CD14-positive monocyte (primary cell): ENCODE results near the gene LAMC1. TPM values are rescaled to one million over a fixed set of nuclear protein-coding genes. Genes with fewer than 3 reads are reported as not detected.

Experiments
- DNase-seq, 3 donors: peaks; one replicate each; pipeline ENCODE4 v3.0.0-alpha.2; 2011 to 2022
- H2AFZ ChIP-seq: 2 replicates; pipeline ENCODE4 v1.6.0; 2012; ENCODE audit warnings: mild to moderate bottlenecking, low read depth, low read length, inconsistent platforms; ENCODE audit not compliant: insufficient read depth, poor library complexity, severe bottlenecking
- H3K27ac ChIP-seq, 2 donors: 1 replicate in 1 of 2; 2 replicates in 1 of 2; pipeline ENCODE4 v1.5.1; 2012 to 2013; ENCODE audit warnings: low read length in 2 of 2, control low read depth in 1 of 2, inconsistent platforms in 1 of 2, low read depth in 1 of 2, mild to moderate bottlenecking in 1 of 2
- H3K27me3 ChIP-seq, 2 donors: one replicate each; pipeline versions ENCODE4 v1.6.0 to v1.6.1; 2011 to 2013; ENCODE audit warnings: low read length in 2 of 2; ENCODE audit not compliant: control insufficient read depth in 2 of 2, insufficient read depth in 2 of 2
- H3K36me3 ChIP-seq, 2 donors: replicated peaks in 1 of 2; 1 replicate in 1 of 2; 2 replicates in 1 of 2; pipeline versions ENCODE4 v1.5.1 to v1.6.1; 2012 to 2013; ENCODE audit warnings: low read length in 2 of 2, control low read depth in 1 of 2, inconsistent platforms in 1 of 2, mild to moderate bottlenecking in 1 of 2; ENCODE audit not compliant: insufficient read depth in 2 of 2, control insufficient read depth in 1 of 2
- H3K4me1 ChIP-seq, 2 donors: 1 replicate in 1 of 2; 2 replicates in 1 of 2; pipeline versions ENCODE4 v1.5.1 to v1.6.1; 2012 to 2013; ENCODE audit warnings: low read length in 2 of 2, control low read depth in 1 of 2, inconsistent platforms in 1 of 2, mild to moderate bottlenecking in 1 of 2, moderate library complexity in 1 of 2; ENCODE audit not compliant: insufficient read depth in 2 of 2, control insufficient read depth in 1 of 2
- H3K4me2 ChIP-seq: replicated peaks from 2 replicates; pipeline ENCODE3; 2012; ENCODE audit warnings: low read length, moderate library complexity, mild to moderate bottlenecking; ENCODE audit not compliant: poor library complexity, severe bottlenecking; ENCODE audit errors: extremely low read depth
- H3K4me3 ChIP-seq, 3 experiments: fragments of 200-600 bp in 1 of 3; sonication (generic) in 1 of 3; replicated peaks in 1 of 3; 1 replicate in 2 of 3; 2 replicates in 1 of 3; pipeline ENCODE4 v1.5.1; 2011 to 2013; ENCODE audit warnings: low read length in 3 of 3, mild to moderate bottlenecking in 3 of 3, control low read depth in 2 of 3, low read depth in 2 of 3, inconsistent platforms in 1 of 3, moderate library complexity in 1 of 3
- H3K79me2 ChIP-seq: 2 replicates; pipeline ENCODE4 v1.6.0; 2012; ENCODE audit warnings: mild to moderate bottlenecking, control low read depth, inconsistent platforms, low read length, moderate library complexity; ENCODE audit not compliant: insufficient read depth
- H3K9ac ChIP-seq: 2 replicates; pipeline ENCODE4 v1.6.0; 2017; ENCODE audit warnings: low read length, mild to moderate bottlenecking; ENCODE audit not compliant: insufficient read depth, poor library complexity, severe bottlenecking
- H3K9me3 ChIP-seq, 2 donors: replicated peaks in 1 of 2; 1 replicate in 1 of 2; 2 replicates in 1 of 2; pipeline versions ENCODE4 v1.5.1 to v1.6.1; 2012 to 2013; ENCODE audit warnings: low read length in 2 of 2, control low read depth in 1 of 2; ENCODE audit not compliant: control insufficient read depth in 1 of 2, insufficient read depth in 1 of 2
- H4K20me1 ChIP-seq: 2 replicates; pipeline ENCODE4 v1.6.0; 2012; ENCODE audit warnings: mild to moderate bottlenecking, low read length, control low read depth, moderate library complexity; ENCODE audit not compliant: insufficient read depth
- H3K27ac Mint-ChIP-seq, 7 donors: one replicate each; pipeline ENCODE4 v1.8.0; 2020; ENCODE audit warnings: mild to moderate bottlenecking in 7 of 7, mixed read lengths in 7 of 7, moderate library complexity in 6 of 7, inconsistent platforms in 2 of 7
- H3K27me3 Mint-ChIP-seq, 3 donors: one replicate each; pipeline ENCODE4 v1.8.0; 2021 to 2022; ENCODE audit warnings: low read depth in 3 of 3, mild to moderate bottlenecking in 3 of 3, mixed read lengths in 3 of 3, moderate library complexity in 3 of 3, inconsistent platforms in 1 of 3
- H3K36me3 Mint-ChIP-seq, 2 donors: one replicate each; pipeline ENCODE4 v1.8.0; 2020; ENCODE audit warnings: mixed read lengths in 2 of 2, inconsistent platforms in 1 of 2, mild to moderate bottlenecking in 1 of 2
- H3K4me1 Mint-ChIP-seq: one replicate; pipeline ENCODE4 v1.8.0; 2020; ENCODE audit warnings: mild to moderate bottlenecking, mixed read lengths
- H3K4me3 Mint-ChIP-seq, 2 donors: one replicate each; pipeline ENCODE4 v1.8.0; 2020; ENCODE audit warnings: mild to moderate bottlenecking in 2 of 2, mixed read lengths in 2 of 2, moderate library complexity in 1 of 2
- H3K9me3 Mint-ChIP-seq, 7 donors: one replicate each; pipeline ENCODE4 v1.8.0; 2020 to 2022; ENCODE audit warnings: mixed read lengths in 7 of 7, mild to moderate bottlenecking in 6 of 7, moderate library complexity in 6 of 7, inconsistent platforms in 2 of 7
- CTCF ChIP-seq: fragments of 200-600 bp; IDR thresholded peaks from one replicate; pipeline ENCODE4 v1.8.0; 2022; ENCODE audit warnings: antibody characterized with exemption, mild to moderate bottlenecking
- WGBS: methylation state at CpG from one replicate; pipeline ENCODE4 v1.1.5; 2013; ENCODE audit warnings: missing lambda C conversion rate; ENCODE audit not compliant: insufficient coverage; 5-methylcytosine and 5-hydroxymethylcytosine counted together
- intact Hi-C, 2 donors: fragments of 100-400 bp; cut with micrococcal nuclease; formaldehyde crosslinking; loops; one replicate each; pipeline versions ENCODE4 v1.15.0 to v1.15.1; 2023
- polyA plus RNA-seq, 3 donors: library from polyadenylated mRNA; depleted of rRNA in 1 of 3; unstranded in 2 of 3; stranded (reverse) in 1 of 3; fragments of 300-500 nt in 2 of 3; fragments of >200 nt in 1 of 3; fragmentation: Illumina TruSeq in 2 of 3; gene quantifications; 1 replicate in 2 of 3; 2 replicates in 1 of 3; pipeline ENCODE4 v1.2.3, GENCODE V29; 2012 to 2021

Gene LAMC1
- polyA plus RNA-seq, 3 donors: 0.34 to 1.7 (median 0.95) TPM

GRCh38 chr1:183019860-183020259, 3.4 kb upstream of the LAMC1 start:
- TF ChIP-seq CTCF: no peak
- Mint-ChIP-seq H3K36me3 (peaks cover 0 to 3% of the 10 kb centered on the region in 2 donors), H3K27me3 (peaks cover 24 to 50% (median 34%) of the 10 kb centered on the region in 3 donors), H3K4me1 (peaks cover 21% of the 10 kb centered on the region), H3K4me3 (no peak overlapping the region), H3K9me3 (peaks cover 0 to 8% (median 5%) of the 10 kb centered on the region in 7 donors), H3K27ac (no peak overlapping the region)
- no peaks in the 10 kb centered on the region for H3K9me3 ChIP-seq
- no peak overlapping the region for H3K9ac ChIP-seq
- peaks cover 15 to 53% of the 10 kb centered on the region in 2 donors for H3K27me3 ChIP-seq
- WGBS: 83% methylated on average over 1 of the region's 1 CpG
- no peaks in the 10 kb centered on the region for H4K20me1 ChIP-seq
- DNase-seq: no peak
- H3K27ac ChIP-seq: no peak overlapping the region
- no peak overlapping the region for H3K4me2 ChIP-seq
- no peaks in the 10 kb centered on the region for H3K36me3 ChIP-seq
- H3K4me3 ChIP-seq: no peak overlapping the region
- intact Hi-C loops: no loop called here
- no peak overlapping the region for H2AFZ ChIP-seq
- H3K79me2 ChIP-seq: no peaks in the 10 kb centered on the region
- peaks cover 19% of the 10 kb centered on the region in 2 donors for H3K4me1 ChIP-seq

- no peak for DNase-seq
- H3K27ac Mint-ChIP-seq: peak overlapping the region in 1 of 7 donors; percentile 10
- no peak for TF ChIP-seq CTCF
- H3K27me3 Mint-ChIP-seq: peaks cover 31 to 66% (median 48%) of the 10 kb centered on the region in 3 donors
- peak overlapping the region in 1 of 2 donors; percentile 94 for H3K4me3 Mint-ChIP-seq
- H2AFZ ChIP-seq: no peak overlapping the region
- H4K20me1 ChIP-seq: no peaks in the 10 kb centered on the region
- no peak overlapping the region for H3K27ac ChIP-seq
- intact Hi-C loops: no loop called here
- peaks cover 21 to 69% of the 10 kb centered on the region in 2 donors for H3K27me3 ChIP-seq
- H3K4me1 Mint-ChIP-seq: peaks cover 22% of the 10 kb centered on the region
- no peaks in the 10 kb centered on the region for H3K9me3 ChIP-seq
- peaks cover 0 to 3% of the 10 kb centered on the region in 2 donors for H3K36me3 Mint-ChIP-seq
- H3K4me2 ChIP-seq: peak overlapping the region; percentile 92
- H3K9me3 Mint-ChIP-seq: peaks cover 0 to 6% (median 3%) of the 10 kb centered on the region in 7 donors
- peak overlapping the region in 1 of 3 experiments; percentile 76 for H3K4me3 ChIP-seq
- H3K36me3 ChIP-seq: no peaks in the 10 kb centered on the region
- WGBS: 53% methylated on average over 3 of the region's 11 CpGs
- H3K79me2 ChIP-seq: no peaks in the 10 kb centered on the region
- no peak overlapping the region for H3K9ac ChIP-seq
- peaks cover 19 to 21% of the 10 kb centered on the region in 2 donors for H3K4me1 ChIP-seq
Measured at GRCh38 chr1:183021405-183022201, 1.6 kb upstream of the LAMC1 start.
